Nephron progenitor cell (in vitro differentiated cells): Measurements from ENCODE around the gene ZNF618.

ENCODE experiments used
- DNase-seq: peaks from one replicate; pipeline ENCODE4 v3.0.0; 2021
- H3K27ac Mint-ChIP-seq: 2 replicates; pipeline ENCODE4 v1.8.0; 2021; ENCODE audit warnings: mild to moderate bottlenecking, moderate library complexity, mixed read lengths
- H3K27me3 Mint-ChIP-seq: 2 replicates; pipeline ENCODE4 v1.8.0; 2021; ENCODE audit warnings: mild to moderate bottlenecking, low read depth, mixed read lengths; ENCODE audit not compliant: poor library complexity
- H3K36me3 Mint-ChIP-seq: 2 replicates; pipeline ENCODE4 v1.8.0; 2021; ENCODE audit warnings: low read depth, mixed read lengths
- H3K4me1 Mint-ChIP-seq: 2 replicates; pipeline ENCODE4 v1.8.0; 2021; ENCODE audit warnings: mixed read lengths
- H3K4me3 Mint-ChIP-seq: 2 replicates; pipeline ENCODE4 v1.8.0; 2021; ENCODE audit warnings: mild to moderate bottlenecking, moderate library complexity, mixed read lengths
- H3K9me3 Mint-ChIP-seq: 2 replicates; pipeline ENCODE4 v1.8.0; 2021; ENCODE audit warnings: mild to moderate bottlenecking, moderate library complexity, mixed read lengths
- TF ChIP-seq, protein P1 (sequence below): fragments of 200-600 bp; sonication (generic); IDR thresholded peaks from 2 replicates; pipeline ENCODE4 v1.5.0; 2021; ENCODE audit warnings: antibody characterized with exemption

The ZNF618 gene

DNA sequence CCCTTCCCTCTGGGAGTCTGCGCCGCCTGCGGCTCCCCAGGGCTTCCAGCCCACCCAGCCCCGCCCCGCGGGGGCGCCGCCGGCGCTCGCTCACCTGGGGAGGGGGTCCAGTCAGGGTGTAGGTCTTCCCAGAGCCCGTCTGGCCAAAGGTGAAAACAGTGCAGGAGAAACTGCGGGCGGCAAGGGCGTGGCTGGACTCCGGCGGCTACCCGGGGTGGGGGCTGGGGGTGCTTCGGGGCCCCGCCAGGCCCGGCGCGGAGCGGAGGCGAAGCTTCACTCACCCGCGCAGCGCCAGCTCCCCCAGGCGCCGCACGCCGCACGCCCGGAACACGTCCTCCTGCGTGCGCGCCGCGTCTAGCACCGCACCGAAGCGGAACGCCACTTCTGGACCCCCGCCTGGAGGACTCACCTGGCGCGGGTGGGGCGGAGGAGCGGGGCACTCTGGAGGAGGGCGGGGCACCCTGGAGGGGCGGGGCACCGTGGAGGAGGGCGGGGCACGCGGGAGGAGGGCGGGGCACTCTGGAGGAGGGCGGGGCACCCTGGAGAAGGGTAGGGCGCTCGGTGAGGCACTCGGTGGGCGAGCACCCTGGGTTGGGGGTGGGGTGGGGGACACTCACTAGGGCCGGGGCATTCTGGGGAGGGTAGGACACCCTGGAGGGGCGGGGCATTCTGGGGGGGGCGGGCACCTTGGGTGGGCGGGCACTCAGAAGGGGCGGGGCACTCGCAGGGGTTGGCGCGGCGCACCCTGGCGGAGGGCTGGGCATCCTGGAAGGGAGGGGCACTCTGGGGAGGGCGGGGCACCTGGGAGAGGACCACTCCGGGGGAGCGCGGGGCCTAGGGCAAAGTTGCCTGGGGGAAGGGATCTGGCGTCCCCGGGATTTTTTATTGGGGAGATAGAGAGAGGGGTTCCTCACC lies 222.2 kb downstream of the ZNF618 start:
- DNase-seq, result peak; percentile 84
- peaks cover 36% of the 10 kb centered on the region for H3K4me1 Mint-ChIP-seq
- H3K27me3 Mint-ChIP-seq, result peaks cover 64% of the 10 kb centered on the region

DNA sequence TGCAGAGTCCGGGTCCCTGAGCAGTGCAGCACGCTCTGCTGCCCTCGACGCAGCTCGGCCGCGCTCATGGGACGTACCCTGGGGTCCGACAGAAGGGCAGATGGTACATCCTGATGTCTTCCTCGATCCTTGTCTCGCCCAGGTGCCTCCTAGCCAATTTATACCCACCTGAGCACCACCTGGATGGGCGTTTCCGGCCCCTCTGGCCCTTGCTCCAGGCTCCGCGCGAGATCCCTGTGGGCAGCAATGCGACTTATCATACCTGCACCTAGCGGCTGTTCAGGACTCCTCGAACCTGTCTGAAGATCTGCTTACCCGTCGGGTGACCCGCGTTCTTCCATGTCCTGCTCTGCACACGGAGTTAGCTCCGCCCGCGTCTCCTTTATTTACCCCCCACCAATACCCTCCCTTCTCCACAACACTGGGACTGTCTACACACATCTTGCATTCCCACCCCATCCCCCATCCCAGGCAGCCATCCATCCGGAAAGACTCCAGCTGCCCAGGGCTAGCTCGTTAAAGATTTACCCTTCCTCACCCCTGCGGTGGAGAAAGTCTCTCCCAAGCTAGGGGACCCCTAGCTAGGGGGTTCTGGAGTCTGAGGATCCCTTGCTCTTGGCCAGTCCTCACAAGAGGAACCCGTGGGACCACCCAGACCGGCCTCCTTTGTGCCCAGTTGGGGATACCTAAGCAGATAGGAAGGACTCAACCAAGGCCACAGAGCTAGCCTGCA lies 223.0 kb downstream of the ZNF618 start, which contains the start of gene KIF12:
Gene KIF12 (minus strand): TSS at position 357 of the 733 bp plus-strand sequence. CDS start 16 bp downstream, at position 341.
- H3K4me3 Mint-ChIP-seq, result peak within 1 kb of the TSS; percentile 83
- H3K4me1 Mint-ChIP-seq, result peaks cover 36% of the 10 kb centered on the region
- peaks cover 28% of the 10 kb centered on the region for H3K9me3 Mint-ChIP-seq
- H3K27me3 Mint-ChIP-seq, result peaks cover 72% of the 10 kb centered on the region
- H3K27ac Mint-ChIP-seq, result peak within 1 kb of the TSS; percentile 50
- TF ChIP-seq, protein P1, sequence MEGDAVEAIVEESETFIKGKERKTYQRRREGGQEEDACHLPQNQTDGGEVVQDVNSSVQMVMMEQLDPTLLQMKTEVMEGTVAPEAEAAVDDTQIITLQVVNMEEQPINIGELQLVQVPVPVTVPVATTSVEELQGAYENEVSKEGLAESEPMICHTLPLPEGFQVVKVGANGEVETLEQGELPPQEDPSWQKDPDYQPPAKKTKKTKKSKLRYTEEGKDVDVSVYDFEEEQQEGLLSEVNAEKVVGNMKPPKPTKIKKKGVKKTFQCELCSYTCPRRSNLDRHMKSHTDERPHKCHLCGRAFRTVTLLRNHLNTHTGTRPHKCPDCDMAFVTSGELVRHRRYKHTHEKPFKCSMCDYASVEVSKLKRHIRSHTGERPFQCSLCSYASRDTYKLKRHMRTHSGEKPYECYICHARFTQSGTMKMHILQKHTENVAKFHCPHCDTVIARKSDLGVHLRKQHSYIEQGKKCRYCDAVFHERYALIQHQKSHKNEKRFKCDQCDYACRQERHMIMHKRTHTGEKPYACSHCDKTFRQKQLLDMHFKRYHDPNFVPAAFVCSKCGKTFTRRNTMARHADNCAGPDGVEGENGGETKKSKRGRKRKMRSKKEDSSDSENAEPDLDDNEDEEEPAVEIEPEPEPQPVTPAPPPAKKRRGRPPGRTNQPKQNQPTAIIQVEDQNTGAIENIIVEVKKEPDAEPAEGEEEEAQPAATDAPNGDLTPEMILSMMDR, result no peak
- peaks cover 9% of the 10 kb centered on the region for H3K36me3 Mint-ChIP-seq
- peak; percentile 53 for DNase-seq

More for the DNA sequence above, 222.2 kb downstream of the ZNF618 start:
- H3K36me3 Mint-ChIP-seq, result peaks cover 9% of the 10 kb centered on the region
- TF ChIP-seq, protein P1, result no peak
- H3K27ac Mint-ChIP-seq, result no peak overlapping the region
- H3K9me3 Mint-ChIP-seq, result peaks cover 27% of the 10 kb centered on the region
- H3K4me3 Mint-ChIP-seq, result peak overlapping the region; percentile 77

- Mint-ChIP-seq H3K36me3 (peaks cover 9% of the 10 kb centered on the region), H3K4me1 (peaks cover 36% of the 10 kb centered on the region), H3K27ac (peak overlapping the region; percentile 50), H3K9me3 (peaks cover 28% of the 10 kb centered on the region), H3K27me3 (peaks cover 79% of the 10 kb centered on the region), H3K4me3 (no peak overlapping the region)
- DNase-seq, result no peak
- TF ChIP-seq, protein P1, result no peak
Measured at GRCh38 chr9:114099669-114100270, 223.7 kb downstream of the ZNF618 start.

DNA sequence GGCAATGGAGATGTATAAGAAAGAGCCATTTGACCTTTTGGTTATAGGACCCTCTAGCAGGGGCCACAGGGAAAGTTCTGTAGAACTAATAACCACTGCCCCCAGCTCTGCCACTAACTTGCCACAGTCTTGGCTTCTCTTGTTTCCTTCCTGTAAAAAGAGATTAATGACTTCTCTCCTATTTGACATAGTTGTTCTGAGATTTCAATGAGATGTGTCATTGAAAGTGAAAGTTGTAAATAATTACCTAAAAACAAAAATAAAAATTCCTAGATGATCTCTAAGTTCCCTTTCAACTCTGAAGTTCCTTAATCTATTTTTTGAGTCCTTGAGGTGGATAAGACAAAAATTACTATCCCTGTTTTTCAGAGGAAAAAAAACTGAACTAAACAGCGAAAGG lies 224.4 kb downstream of the ZNF618 start:
- Mint-ChIP-seq H3K27ac (no peak overlapping the region), H3K36me3 (peaks cover 9% of the 10 kb centered on the region), H3K9me3 (peaks cover 28% of the 10 kb centered on the region), H3K4me3 (no peak overlapping the region), H3K4me1 (peaks cover 36% of the 10 kb centered on the region), H3K27me3 (peaks cover 87% of the 10 kb centered on the region)
- no peak for DNase-seq
- TF ChIP-seq, protein P1, result no peak

GRCh38 chr9:114102484-114102883 lies 226.4 kb downstream of the ZNF618 start:
- H3K9me3 Mint-ChIP-seq, result peaks cover 28% of the 10 kb centered on the region
- no peak for DNase-seq
- H3K36me3 Mint-ChIP-seq, result peaks cover 9% of the 10 kb centered on the region
- H3K4me1 Mint-ChIP-seq, result peaks cover 23% of the 10 kb centered on the region
- H3K4me3 Mint-ChIP-seq, result no peak overlapping the region
- TF ChIP-seq, protein P1, result no peak
- H3K27me3 Mint-ChIP-seq, result peaks cover 77% of the 10 kb centered on the region
- no peak overlapping the region for H3K27ac Mint-ChIP-seq
